ENCODE measurements around the gene NFKBIE. TPM values are rescaled to one million over a fixed set of nuclear protein-coding genes. Genes with fewer than 3 reads are reported as not detected.

Gene NFKBIE
- total and polyA plus RNA-seq, 2 donors (not counting 1 experiment from before 2014, with no cell fraction given) = 46.5 to 90.0 TPM

GRCh38 chr6:44228433-44228832 lies 36.9 kb downstream of the NFKBIE start:
- TF ChIP-seq, protein P1, sequence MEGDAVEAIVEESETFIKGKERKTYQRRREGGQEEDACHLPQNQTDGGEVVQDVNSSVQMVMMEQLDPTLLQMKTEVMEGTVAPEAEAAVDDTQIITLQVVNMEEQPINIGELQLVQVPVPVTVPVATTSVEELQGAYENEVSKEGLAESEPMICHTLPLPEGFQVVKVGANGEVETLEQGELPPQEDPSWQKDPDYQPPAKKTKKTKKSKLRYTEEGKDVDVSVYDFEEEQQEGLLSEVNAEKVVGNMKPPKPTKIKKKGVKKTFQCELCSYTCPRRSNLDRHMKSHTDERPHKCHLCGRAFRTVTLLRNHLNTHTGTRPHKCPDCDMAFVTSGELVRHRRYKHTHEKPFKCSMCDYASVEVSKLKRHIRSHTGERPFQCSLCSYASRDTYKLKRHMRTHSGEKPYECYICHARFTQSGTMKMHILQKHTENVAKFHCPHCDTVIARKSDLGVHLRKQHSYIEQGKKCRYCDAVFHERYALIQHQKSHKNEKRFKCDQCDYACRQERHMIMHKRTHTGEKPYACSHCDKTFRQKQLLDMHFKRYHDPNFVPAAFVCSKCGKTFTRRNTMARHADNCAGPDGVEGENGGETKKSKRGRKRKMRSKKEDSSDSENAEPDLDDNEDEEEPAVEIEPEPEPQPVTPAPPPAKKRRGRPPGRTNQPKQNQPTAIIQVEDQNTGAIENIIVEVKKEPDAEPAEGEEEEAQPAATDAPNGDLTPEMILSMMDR (IDR thresholded peaks at IDR 0.05) = no peak
- TF ChIP-seq EZH2 (IDR thresholded peaks at IDR 0.05; ENCODE audit: borderline replicate concordance, insufficient read depth, low read depth, low read length, poor library complexity, severe bottlenecking) = no peak
- intact Hi-C loops (cut with micrococcal nuclease) = no loop called here
- no peak overlapping the region for H2AFZ ChIP-seq (ENCODE audit: insufficient read depth, low read depth, low read length, poor library complexity, severe bottlenecking)
- CTCF ChIA-PET = interaction anchor here (0.9 kb wide), 1 partner anchor 31 kb away, joined by 5 read pairs; no protein-coding TSS in a partner anchor
- H3K27me3 ChIP-seq (replicated peaks in 1 of 4; ENCODE audit: control extremely low read depth in 1 of 4, control insufficient read depth in 3 of 4, insufficient read depth in 4 of 4, low read length in 3 of 4) = no peaks in the 10 kb centered on the region
- no peaks in the 10 kb centered on the region for H4K20me1 ChIP-seq (ENCODE audit: control insufficient read depth, insufficient read depth, low read length, poor library complexity, severe bottlenecking)
- Mint-ChIP-seq H3K27me3 (no peaks in the 10 kb centered on the region), H3K27ac (no peak overlapping the region), H3K4me1 (peaks cover 9% of the 10 kb centered on the region), H3K4me3 (no peak overlapping the region), H3K9me3 (ENCODE audit: insufficient read depth) (no peaks in the 10 kb centered on the region)
- H3K36me3 ChIP-seq (replicated peaks in 1 of 2; ENCODE audit: control extremely low read depth in 1 of 2, control insufficient read depth in 1 of 2, extremely low read depth in 1 of 2, insufficient read depth in 2 of 2, low read length in 1 of 2) = no peaks in the 10 kb centered on the region
- DNase-seq (no peak), ATAC-seq (ENCODE audit: low read depth) (no peak)
- H3K9ac ChIP-seq (ENCODE audit: low read length) = no peak overlapping the region
- H3K9me3 ChIP-seq (ENCODE audit: control extremely low read depth in 1 of 3, control insufficient read depth in 2 of 3, insufficient read depth in 1 of 3, low read length in 2 of 3) = no peaks in the 10 kb centered on the region
- no peak overlapping the region for H3K4me2 ChIP-seq (replicated peaks; ENCODE audit: low read depth, low read length, poor library complexity, severe bottlenecking)
- no peak overlapping the region for H3K27ac ChIP-seq (ENCODE audit: low read length in 2 of 2)
- H3K79me2 ChIP-seq (ENCODE audit: control insufficient read depth, insufficient read depth, low read length) = peaks cover 5% of the 10 kb centered on the region
- H3K4me1 ChIP-seq (ENCODE audit: control insufficient read depth in 2 of 2, insufficient read depth in 2 of 2, low read length in 2 of 2) = peaks cover 7 to 10% of the 10 kb centered on the region in 2 donors
- H3K4me3 ChIP-seq (ENCODE audit: control extremely low read depth in 1 of 5, extremely low read depth in 1 of 5, insufficient read depth in 1 of 5, low read depth in 2 of 5, low read length in 4 of 5) = no peak overlapping the region
- POLR2A ChIA-PET = interaction anchor here (0.5 to 1.3 kb wide), 2 partner anchors 18 to 73 kb away, joined by 3 read pairs; partner anchors contain the start of gene HSP90AB1
- 100% methylated on average over 7 of the region's 7 CpGs for WGBS (ENCODE audit: insufficient coverage)

GRCh38 chr6:44228031-44228430 lies 37.3 kb downstream of the NFKBIE start:
- ATAC-seq (ENCODE audit: low read depth) (no peak), DNase-seq (no peak)
- H3K27ac Mint-ChIP-seq = no peak overlapping the region
- H3K79me2 ChIP-seq (ENCODE audit: control insufficient read depth, insufficient read depth, low read length) = peaks cover 5% of the 10 kb centered on the region
- no peaks in the 10 kb centered on the region for H3K9me3 Mint-ChIP-seq (ENCODE audit: insufficient read depth)
- no peak overlapping the region for H3K27ac ChIP-seq (ENCODE audit: low read length in 2 of 2)
- H3K9ac ChIP-seq (ENCODE audit: low read length) = no peak overlapping the region
- H4K20me1 ChIP-seq (ENCODE audit: control insufficient read depth, insufficient read depth, low read length, poor library complexity, severe bottlenecking) = no peaks in the 10 kb centered on the region
- TF ChIP-seq EZH2 (IDR thresholded peaks at IDR 0.05; ENCODE audit: borderline replicate concordance, insufficient read depth, low read depth, low read length, poor library complexity, severe bottlenecking) = no peak
- TF ChIP-seq, protein P1 (IDR thresholded peaks at IDR 0.05) = no peak
- 100% methylated on average over 2 of the region's 6 CpGs for WGBS (ENCODE audit: insufficient coverage)
- no peak overlapping the region for H3K4me3 Mint-ChIP-seq
- H3K36me3 ChIP-seq (replicated peaks in 1 of 2; ENCODE audit: control extremely low read depth in 1 of 2, control insufficient read depth in 1 of 2, extremely low read depth in 1 of 2, insufficient read depth in 2 of 2, low read length in 1 of 2) = no peaks in the 10 kb centered on the region
- H3K4me3 ChIP-seq (ENCODE audit: control extremely low read depth in 1 of 5, extremely low read depth in 1 of 5, insufficient read depth in 1 of 5, low read depth in 2 of 5, low read length in 4 of 5) = no peak overlapping the region
- no peaks in the 10 kb centered on the region for H3K9me3 ChIP-seq (ENCODE audit: control extremely low read depth in 1 of 3, control insufficient read depth in 2 of 3, insufficient read depth in 1 of 3, low read length in 2 of 3)
- no peaks in the 10 kb centered on the region for H3K27me3 Mint-ChIP-seq
- H3K4me1 Mint-ChIP-seq = peaks cover 10% of the 10 kb centered on the region
- ChIA-PET POLR2A (interaction anchor here (0.5 to 1.3 kb wide), 2 partner anchors 19 to 73 kb away, joined by 3 read pairs; partner anchors contain the start of gene HSP90AB1), CTCF (interaction anchor here (0.9 to 1.3 kb wide), 2 partner anchors 9 to 30 kb away, joined by 3 to 5 read pairs; no protein-coding TSS in a partner anchor)
- peaks cover 0 to 1% (median 0%) of the 10 kb centered on the region in 4 experiments for H3K27me3 ChIP-seq (replicated peaks in 1 of 4; ENCODE audit: control extremely low read depth in 1 of 4, control insufficient read depth in 3 of 4, insufficient read depth in 4 of 4, low read length in 3 of 4)
- H3K4me2 ChIP-seq (replicated peaks; ENCODE audit: low read depth, low read length, poor library complexity, severe bottlenecking) = no peak overlapping the region
- peaks cover 8 to 11% of the 10 kb centered on the region in 2 donors for H3K4me1 ChIP-seq (ENCODE audit: control insufficient read depth in 2 of 2, insufficient read depth in 2 of 2, low read length in 2 of 2)
- H2AFZ ChIP-seq (ENCODE audit: insufficient read depth, low read depth, low read length, poor library complexity, severe bottlenecking) = no peak overlapping the region
- intact Hi-C loops (cut with micrococcal nuclease) = no loop called here
